Spinal cord (tissue), 10 donors: ENCODE data around the gene GRPEL1. TPM values are rescaled to one million over a fixed set of nuclear protein-coding genes. Genes with fewer than 3 reads are reported as not detected.

Source experiments
- DNase-seq, 6 donors: peaks; one replicate each; pipeline versions ENCODE4 v3.0.0 to v3.0.0-alpha.2; 2013 to 2015; ENCODE audit warnings: low spot score in 6 of 6, low read depth in 4 of 6
- H3K27ac ChIP-seq: one replicate; pipeline ENCODE4 v1.5.1; 2013; ENCODE audit warnings: low read depth, low read length, control low read depth
- H3K27me3 ChIP-seq: one replicate; pipeline ENCODE4 v1.6.1; 2013; ENCODE audit warnings: low read length; ENCODE audit not compliant: control insufficient read depth, insufficient read depth
- H3K36me3 ChIP-seq: one replicate; pipeline ENCODE4 v1.6.1; 2013; ENCODE audit warnings: low read length; ENCODE audit not compliant: control insufficient read depth, insufficient read depth
- H3K4me1 ChIP-seq: one replicate; pipeline ENCODE4 v1.6.1; 2013; ENCODE audit warnings: low read length; ENCODE audit not compliant: control insufficient read depth, insufficient read depth
- H3K4me3 ChIP-seq: one replicate; pipeline ENCODE4 v1.5.1; 2013; ENCODE audit warnings: low read depth, low read length, control low read depth
- H3K9me3 ChIP-seq: one replicate; pipeline ENCODE4 v1.6.1; 2013; ENCODE audit warnings: low read length; ENCODE audit not compliant: control insufficient read depth, insufficient read depth
- WGBS: methylation state at CpG from one replicate; pipeline ENCODE4 v1.1.5; 2013; ENCODE audit warnings: missing lambda C conversion rate; ENCODE audit not compliant: insufficient coverage; 5-methylcytosine and 5-hydroxymethylcytosine counted together
- long read RNA-seq, 4 donors: transcript quantifications; one replicate each; lab custom pipeline, GENCODE V29; 2026
- polyA plus RNA-seq, 2 donors: library from polyadenylated mRNA; unstranded; fragments of 120-200 nt; gene quantifications; one replicate each; pipeline ENCODE4 v1.2.1, GENCODE V29; 2013; ENCODE audit not compliant: insufficient read length in 2 of 2
- total RNA-seq, 2 donors: library from RNA; depleted of rRNA in 1 of 2; stranded (reverse); fragments of 120-200 nt in 1 of 2; fragments of >200 nt in 1 of 2; gene quantifications; one replicate each; pipeline versions ENCODE4 v1.2.3 to v1.2.4, GENCODE V29; 2013 to 2014
- donor health status: healthy.

GRPEL1 gene
- total RNA-seq: 10 to 100 TPM; 15.3 to 31.1 TPM
- polyA plus RNA-seq: 10 to 100 TPM; 37.4 to 38.2 TPM
- long read RNA-seq, donor 1, transcript GRPEL1-201 (4 exons, 2,775 nt): major isoform, 15 of 16 reads
- long read RNA-seq, donor 1, partial matches to known transcripts: 0 of 16 reads
- long read RNA-seq, donor 1, other reads (novel, unspliced or antisense): 0 of 16 reads
- long read RNA-seq, donor 2, transcript GRPEL1-201 (4 exons, 2,775 nt): major isoform, 15 of 15 reads
- long read RNA-seq, donor 2, partial matches to known transcripts: 0 of 15 reads
- long read RNA-seq, donor 2, other reads (novel, unspliced or antisense): 0 of 15 reads
- long read RNA-seq, donor 3, transcript GRPEL1-201 (4 exons, 2,775 nt): major isoform, 11 of 13 reads
- long read RNA-seq, donor 3, partial matches to known transcripts: 0 of 13 reads
- long read RNA-seq, donor 3, other reads (novel, unspliced or antisense): 0 of 13 reads
- long read RNA-seq, donor 4, transcript GRPEL1-201 (4 exons, 2,775 nt): major isoform, 17 of 18 reads
- long read RNA-seq, donor 4, partial matches to known transcripts: 0 of 18 reads
- long read RNA-seq, donor 4, other reads (novel, unspliced or antisense): 0 of 18 reads

DNA sequence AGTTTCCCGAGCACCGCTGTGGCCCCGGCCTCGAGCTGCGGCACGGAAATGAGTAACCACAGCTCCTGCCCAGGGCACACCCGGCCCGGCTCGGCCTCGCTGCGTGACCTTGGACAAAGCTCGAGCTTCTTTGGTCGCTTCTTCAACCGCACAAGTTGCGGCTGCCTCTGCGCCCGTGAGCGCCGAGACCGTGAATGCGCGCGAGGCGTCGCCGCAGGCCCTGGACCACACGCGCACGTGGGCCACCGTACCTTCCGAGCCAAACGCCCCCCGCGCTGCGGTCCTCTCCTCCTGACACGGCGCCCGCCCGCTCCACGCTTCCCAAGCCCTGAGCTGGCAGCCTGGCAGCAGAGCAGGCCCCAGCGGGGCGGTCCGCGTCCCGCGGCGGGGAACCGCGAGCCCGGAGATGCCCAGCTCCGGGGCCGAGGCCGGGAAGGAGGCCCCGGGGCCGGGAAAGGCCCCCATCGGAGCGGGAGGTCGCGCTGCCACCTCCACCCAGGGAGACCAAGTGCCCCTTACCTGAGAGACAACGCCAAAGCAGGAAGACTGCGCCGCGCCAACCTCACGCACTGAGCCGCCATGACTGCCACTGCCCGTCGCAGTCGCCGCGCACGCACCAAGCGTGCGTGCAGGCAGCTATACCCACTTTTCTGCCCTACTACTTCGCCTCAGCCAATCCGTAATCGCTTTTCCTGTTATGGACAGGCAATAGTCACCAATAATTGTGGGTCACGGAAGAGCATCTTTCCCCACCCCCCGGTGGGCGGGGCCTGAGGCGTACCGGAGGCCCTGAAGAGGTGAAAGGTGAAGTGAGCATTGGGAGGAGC, at the start of gene GRPEL1:
GRPEL1 (minus strand) TSS at position 613 of the 827 bp plus-strand sequence; CDS start at position 581, 32 bp downstream.
- DNase-seq: peak; percentile 97 to 100 (median 100)
- Histone ChIP-seq H3K9me3 (no peaks in the 10 kb centered on the region), H3K4me1 (peaks cover 28% of the 10 kb centered on the region)

DNA sequence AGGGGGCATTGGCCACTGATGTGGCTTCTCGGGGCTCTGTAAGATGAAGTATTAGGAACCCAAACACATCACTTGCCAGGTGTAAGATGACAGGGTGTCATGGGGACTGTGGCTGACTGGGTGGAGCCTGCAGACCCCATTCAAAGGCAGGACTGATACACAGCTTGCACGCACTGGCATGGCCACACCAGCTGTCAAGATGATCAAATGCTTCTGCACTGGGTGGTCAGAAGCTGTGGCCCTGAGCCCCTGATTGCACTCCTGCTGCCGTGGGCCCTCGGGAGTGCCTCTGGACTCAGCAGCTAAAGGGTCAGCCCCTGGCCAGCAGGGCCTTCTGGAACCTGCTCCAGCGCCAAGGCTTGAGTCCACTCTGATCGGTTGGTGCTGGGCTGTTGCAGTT, 48.8 kb upstream of the GRPEL1 start:
- WGBS: 75% methylated on average over 6 of the region's 6 CpGs
- no peaks in the 10 kb centered on the region for H3K36me3 ChIP-seq
- no peak overlapping the region for H3K27ac ChIP-seq
- DNase-seq: no peak
- H3K27me3 ChIP-seq: no peaks in the 10 kb centered on the region
- H3K4me1 ChIP-seq: peaks cover 7% of the 10 kb centered on the region
- no peaks in the 10 kb centered on the region for H3K9me3 ChIP-seq
- H3K4me3 ChIP-seq: no peak overlapping the region

More for the DNA sequence above, at the start of gene GRPEL1:
- Histone ChIP-seq H3K36me3 (peaks cover 21% of the 10 kb centered on the region), H3K27ac (peak within 1 kb of the TSS; percentile 96), H3K4me3 (peak within 1 kb of the TSS; percentile 85), H3K27me3 (no peaks in the 10 kb centered on the region)
- WGBS: 0% methylated on average over 75 of the region's 81 CpGs

DNA sequence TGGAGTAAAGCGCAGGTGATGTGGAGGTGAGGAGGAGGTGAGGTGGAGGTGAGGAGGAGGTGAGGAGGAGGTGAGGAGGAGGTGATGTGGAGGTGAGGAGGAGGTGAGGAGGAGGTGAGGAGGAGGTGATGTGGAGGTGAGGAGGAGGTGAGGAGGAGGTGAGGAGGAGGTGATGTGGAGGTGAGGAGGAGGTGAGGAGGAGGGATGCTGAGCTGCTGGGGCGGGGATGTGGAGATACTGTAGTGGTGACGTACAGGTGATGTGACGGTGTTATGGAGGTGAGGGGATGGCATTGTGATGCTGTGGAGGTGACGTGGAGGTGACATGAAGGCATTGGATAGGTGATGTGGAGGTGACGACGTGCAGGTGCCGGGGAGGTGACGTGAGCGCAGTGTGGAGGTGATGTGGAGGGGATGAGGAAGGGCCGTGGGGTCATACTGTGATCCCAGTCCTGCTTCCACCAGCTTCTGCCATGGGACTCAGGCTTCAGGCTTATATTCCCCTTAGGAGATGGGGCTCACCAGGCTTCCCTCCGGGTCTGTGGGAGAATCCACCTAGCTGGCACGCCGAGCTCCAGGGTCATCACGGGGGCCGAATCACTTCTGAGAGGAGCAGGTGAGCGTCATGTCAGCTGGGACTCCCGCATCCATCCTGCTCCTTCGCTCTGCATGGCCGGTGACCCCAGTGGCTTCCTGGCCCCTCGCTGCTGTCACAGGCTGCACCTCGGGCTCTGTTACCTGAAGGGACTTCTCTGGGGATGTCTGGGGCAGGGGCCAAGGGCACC, 47.9 kb upstream of the GRPEL1 start:
- no peak for DNase-seq
- no peak overlapping the region for H3K4me3 ChIP-seq
- no peaks in the 10 kb centered on the region for H3K9me3 ChIP-seq
- peaks cover 7% of the 10 kb centered on the region for H3K4me1 ChIP-seq
- H3K27ac ChIP-seq: no peak overlapping the region
- H3K36me3 ChIP-seq: no peaks in the 10 kb centered on the region
- no peaks in the 10 kb centered on the region for H3K27me3 ChIP-seq
- WGBS: 93% methylated on average over 20 of the region's 22 CpGs

- Histone ChIP-seq H3K27ac (no peak overlapping the region), H3K4me3 (no peak overlapping the region), H3K36me3 (no peaks in the 10 kb centered on the region), H3K9me3 (no peaks in the 10 kb centered on the region), H3K4me1 (no peaks in the 10 kb centered on the region), H3K27me3 (no peaks in the 10 kb centered on the region)
- DNase-seq: no peak
- WGBS: 88% methylated on average over 8 of the region's 9 CpGs
Observed at GRCh38 chr4:7112656-7113055, 44.8 kb upstream of the GRPEL1 start.

GRCh38 chr4:7111441-7111840, 43.6 kb upstream of the GRPEL1 start:
- 96% methylated on average over 8 of the region's 8 CpGs for WGBS
- no peak for DNase-seq
- Histone ChIP-seq H3K27me3 (no peaks in the 10 kb centered on the region), H3K27ac (no peak overlapping the region), H3K9me3 (no peaks in the 10 kb centered on the region), H3K4me1 (no peaks in the 10 kb centered on the region), H3K36me3 (no peaks in the 10 kb centered on the region), H3K4me3 (no peak overlapping the region)

DNA sequence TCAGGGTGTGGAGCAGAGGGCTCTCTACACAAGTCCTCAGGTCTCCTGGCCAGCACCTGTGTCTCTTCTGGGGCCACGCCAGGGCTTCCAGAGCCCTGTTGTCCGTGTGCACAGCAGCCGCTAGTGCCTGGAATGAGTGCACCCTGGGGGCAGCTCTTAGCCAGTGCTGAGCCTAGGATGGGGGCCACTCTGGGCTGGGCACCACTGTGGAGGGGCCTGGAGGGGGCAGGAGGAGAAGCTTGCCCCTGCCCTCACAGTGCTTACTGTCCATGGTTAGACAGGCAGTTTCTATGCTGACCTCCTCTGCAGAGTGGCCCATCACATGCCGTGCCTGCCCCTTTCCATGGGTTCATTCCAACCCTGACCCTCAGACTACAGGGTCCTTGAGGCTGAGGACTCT, 42.7 kb upstream of the GRPEL1 start:
- no peaks in the 10 kb centered on the region for H3K4me1 ChIP-seq
- H3K4me3 ChIP-seq: no peak overlapping the region
- H3K27me3 ChIP-seq: no peaks in the 10 kb centered on the region
- no peaks in the 10 kb centered on the region for H3K36me3 ChIP-seq
- no peak for DNase-seq
- 84% methylated on average over 4 of the region's 4 CpGs for WGBS
- H3K9me3 ChIP-seq: no peaks in the 10 kb centered on the region
- no peak overlapping the region for H3K27ac ChIP-seq

GRCh38 chr4:7109169-7109568, 41.3 kb upstream of the GRPEL1 start:
- Histone ChIP-seq H3K27ac (no peak overlapping the region), H3K4me1 (peaks cover 12% of the 10 kb centered on the region), H3K4me3 (no peak overlapping the region), H3K9me3 (no peaks in the 10 kb centered on the region), H3K27me3 (no peaks in the 10 kb centered on the region), H3K36me3 (no peaks in the 10 kb centered on the region)
- WGBS: 100% methylated on average over 2 of the region's 4 CpGs
- DNase-seq: no peak

GRCh38 chr4:7108660-7109059, 40.8 kb upstream of the GRPEL1 start:
- Histone ChIP-seq H3K9me3 (no peaks in the 10 kb centered on the region), H3K4me1 (peaks cover 18% of the 10 kb centered on the region), H3K4me3 (no peak overlapping the region), H3K27me3 (peaks cover 4% of the 10 kb centered on the region), H3K27ac (no peak overlapping the region), H3K36me3 (no peaks in the 10 kb centered on the region)
- 79% methylated on average over 6 of the region's 6 CpGs for WGBS
- DNase-seq: no peak

DNA sequence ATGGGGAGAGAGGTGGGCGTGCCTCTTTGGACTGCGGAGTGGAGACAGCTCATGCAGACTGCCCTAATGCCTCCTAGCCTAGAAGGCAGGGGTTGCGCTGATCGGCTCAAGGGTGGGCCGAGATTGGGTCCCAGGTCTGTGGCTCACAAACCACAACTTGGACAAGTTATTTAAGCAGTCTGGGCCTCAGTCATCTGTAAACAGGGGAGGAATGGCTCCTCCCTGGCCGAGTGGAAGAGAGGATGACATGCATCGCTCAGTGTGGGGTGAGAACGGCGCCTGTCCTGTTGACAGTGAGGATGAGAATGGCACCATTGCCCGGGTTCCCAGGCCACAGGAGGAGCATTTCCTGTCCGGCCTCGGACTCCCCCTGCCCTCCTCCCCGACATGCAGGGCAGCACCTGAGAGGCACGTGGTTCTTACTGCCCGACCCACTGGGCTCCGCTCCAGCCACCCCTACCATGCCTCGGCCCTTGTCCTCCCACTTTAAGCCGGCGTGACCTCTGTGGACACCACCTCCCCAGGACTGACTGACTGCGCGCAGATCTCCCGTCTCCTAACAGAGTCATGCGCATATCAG, 40.3 kb upstream of the GRPEL1 start:
- Histone ChIP-seq H3K4me1 (peaks cover 23% of the 10 kb centered on the region), H3K36me3 (no peaks in the 10 kb centered on the region), H3K4me3 (no peak overlapping the region), H3K27ac (no peak overlapping the region), H3K27me3 (peaks cover 5% of the 10 kb centered on the region), H3K9me3 (no peaks in the 10 kb centered on the region)
- DNase-seq: no peak
- 86% methylated on average over 20 of the region's 23 CpGs for WGBS
